ENCODE measurements around the gene UBA7. TPM values are rescaled to one million over a fixed set of nuclear protein-coding genes. Genes with fewer than 3 reads are reported as not detected.
"Not testable (repeated sequence)": the region's sequence is repeated elsewhere in the genome, so short reads cannot be mapped to it uniquely, and the experiment has no call there.

The UBA7 gene
- total and polyA plus RNA-seq, 2 of the 8 experiments (the other 6 are each of a cell fraction or from before 2014, with no cell fraction given), result 0.34 to 0.65 TPM

- not testable (repeated sequence) for H3K14ac ChIP-seq (ENCODE audit: insufficient read length); H4K5ac ChIP-seq (ENCODE audit: insufficient read length, low read depth, low read length); H2AFZ ChIP-seq (ENCODE audit: low read length); H3K27me3 ChIP-seq (replicated peaks in 1 of 4; ENCODE audit: control insufficient read depth in 3 of 4, extremely low read depth in 1 of 4, insufficient read depth in 3 of 4, low read length in 3 of 4); H3K23me2 ChIP-seq (ENCODE audit: low read depth, low read length); H4K8ac ChIP-seq (ENCODE audit: extremely low read depth, insufficient read depth, low read length); H3K18ac ChIP-seq (ENCODE audit: extremely low read depth, low read length); H2BK12ac ChIP-seq (ENCODE audit: low read depth, low read length); H4K91ac ChIP-seq (replicated peaks; ENCODE audit: insufficient read length, low read length); H3K4ac ChIP-seq (replicated peaks; ENCODE audit: insufficient read length, low read depth, low read length); H3K9me3 ChIP-seq (ENCODE audit: insufficient read depth in 2 of 2, low read depth in 1 of 2, low read length in 1 of 2); H3K23ac ChIP-seq (ENCODE audit: insufficient read length); DNase-seq (ENCODE audit: low read depth in 1 of 2, low spot score in 2 of 2); H3K56ac ChIP-seq (replicated peaks; ENCODE audit: insufficient read length, low read depth, low read length); H3K4me3 ChIP-seq (ENCODE audit: extremely low read depth in 1 of 4, insufficient read depth in 2 of 4, low read depth in 3 of 4, low read length in 4 of 4); H3K9ac ChIP-seq (replicated peaks in 1 of 4; ENCODE audit: extremely low read depth in 1 of 4, low read depth in 3 of 4, low read length in 3 of 4); H2BK20ac ChIP-seq (ENCODE audit: low read length); H4K20me1 ChIP-seq (replicated peaks in 1 of 2; ENCODE audit: control insufficient read depth in 1 of 2, insufficient read depth in 2 of 2, low read length in 2 of 2); H3K4me2 ChIP-seq (ENCODE audit: insufficient read depth in 1 of 2, low read depth in 2 of 2, low read length in 2 of 2); H2BK5ac ChIP-seq (ENCODE audit: low read depth, low read length); FAIRE-seq; H3K4me1 ChIP-seq (replicated peaks in 1 of 4; ENCODE audit: control insufficient read depth in 3 of 4, insufficient read depth in 4 of 4, low read length in 3 of 4); H2BK15ac ChIP-seq (ENCODE audit: low read length); H2AK5ac ChIP-seq (ENCODE audit: low read depth, low read length); H2BK120ac ChIP-seq (replicated peaks; ENCODE audit: low read depth, low read length); H3K27ac ChIP-seq (ENCODE audit: low read depth, low read length)
- H3K79me2 ChIP-seq (ENCODE audit: control insufficient read depth in 1 of 2, insufficient read depth in 2 of 2, low read length in 2 of 2), result peaks cover 0 to 77% of the 10 kb centered on the region in 2 experiments; a peak in 3 of 4 replicates
- WGBS, 2 experiments (ENCODE audit: extremely low coverage in 1 of 2, insufficient coverage in 1 of 2, insufficient read length in 1 of 2, insufficient replicate concordance in 2 of 2, low coverage in 1 of 2, low lambda C conversion rate in 2 of 2, missing lambda C conversion rate in 1 of 2), result 94% methylated on average over 9 of the region's 9 CpGs; no CpG with 5 or more reads in 1 of the 2 experiments
- ChIA-PET POLR2A (ENCODE audit: partially characterized antibody) (interaction anchor here (1.0 to 1.2 kb wide), 3 partner anchors 10 to 318 kb away, joined by 3 read pairs; no protein-coding TSS in a partner anchor), CTCF (ENCODE audit: partially characterized antibody) (interaction anchor here (0.6 to 1.9 kb wide), 3 partner anchors 11 to 80 kb away, joined by 3 to 5 read pairs (median 3); no protein-coding TSS in a partner anchor)
- peaks cover 20% of the 10 kb centered on the region for H3K79me1 ChIP-seq (ENCODE audit: low read depth, low read length)
- peaks cover 0 to 13% (median 3%) of the 10 kb centered on the region in 4 experiments; a peak in 5 of 8 replicates for H3K36me3 ChIP-seq (ENCODE audit: control insufficient read depth in 2 of 4, insufficient read depth in 4 of 4, low read length in 3 of 4)
Measured at GRCh38 chr3:49780975-49781365, 32.8 kb downstream of the UBA7 start.
